Erythroblast (primary cell): Measurements from ENCODE around the gene ATCAY.

Source experiments
- GATA1 ChIP-seq: IDR thresholded peaks from 2 replicates; pipeline ENCODE4 v1.6.1; 2011; ENCODE audit warnings: low read depth, mild to moderate bottlenecking, control low read depth, low read length, moderate library complexity
- POLR2A ChIP-seq: IDR thresholded peaks from 2 replicates; pipeline ENCODE4 v1.6.1; 2011; ENCODE audit warnings: mild to moderate bottlenecking, low read length

- TF ChIP-seq POLR2A = no peak
- TF ChIP-seq GATA1 = no peak
Measured at GRCh38 chr19:3837922-3838321, 42.6 kb upstream of the ATCAY start.
